ENCODE results near the gene NPAS3.

The NPAS3 gene

GRCh38 chr14:33800735-33801163 lies 862.1 kb downstream of the NPAS3 start:
- no peak overlapping the region for H3K4me3 ChIP-seq (ENCODE audit: low read depth, low read length)
- TF ChIP-seq CTCF (IDR thresholded peaks at IDR 0.05; ENCODE audit: low read depth, low read length) = no peak

GRCh38 chr14:33802737-33803136 lies 864.1 kb downstream of the NPAS3 start:
- no peak overlapping the region for H3K4me3 ChIP-seq (ENCODE audit: low read depth, low read length)
- no peak for TF ChIP-seq CTCF (IDR thresholded peaks at IDR 0.05; ENCODE audit: low read depth, low read length)

DNA sequence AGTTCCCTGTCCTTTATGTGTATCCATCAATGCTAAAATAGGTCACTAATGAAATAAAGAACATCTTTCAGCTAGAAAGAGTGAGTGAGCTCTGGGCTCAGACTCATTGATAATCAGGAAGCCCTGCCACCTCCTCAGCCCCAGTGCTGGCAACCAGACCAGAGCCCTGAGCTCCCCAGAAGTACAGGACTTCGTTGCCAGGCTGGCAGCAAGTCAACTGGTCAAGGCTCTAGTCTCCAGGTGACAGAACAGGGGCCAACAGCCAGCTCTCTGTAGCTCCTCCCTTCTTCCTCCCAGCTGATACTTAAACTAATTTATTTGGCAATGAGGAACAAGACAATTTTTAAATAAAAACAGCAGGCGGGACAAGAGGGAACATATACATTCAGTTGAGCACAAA lies 866.9 kb downstream of the NPAS3 start:
- no peak for TF ChIP-seq CTCF (IDR thresholded peaks at IDR 0.05; ENCODE audit: low read depth, low read length)
- H3K4me3 ChIP-seq (ENCODE audit: low read depth, low read length) = no peak overlapping the region

- no peak for TF ChIP-seq CTCF (IDR thresholded peaks at IDR 0.05; ENCODE audit: low read depth, low read length)
Observed at GRCh38 chr14:33806905-33807304, 868.2 kb downstream of the NPAS3 start.

DNA sequence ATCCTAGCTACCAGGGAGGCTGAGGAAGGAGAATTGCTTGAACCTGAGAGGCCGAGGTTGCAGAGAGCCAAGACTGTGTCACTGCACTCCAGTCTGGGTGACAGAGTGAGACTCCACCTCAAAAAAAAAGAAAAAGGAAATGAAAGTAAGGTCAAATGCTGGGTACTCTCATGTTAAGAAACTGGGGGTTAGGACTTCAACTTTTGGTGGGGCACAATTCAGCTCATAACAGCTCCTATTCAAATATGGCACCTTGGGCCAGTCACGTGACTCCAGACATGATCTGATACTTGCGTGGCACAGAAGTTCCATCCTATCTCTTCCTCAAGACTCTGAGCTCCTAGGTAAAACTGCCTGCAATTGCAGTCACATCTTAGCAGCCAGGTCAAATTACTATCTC lies 869.5 kb downstream of the NPAS3 start:
- H3K4me3 ChIP-seq (ENCODE audit: low read depth, low read length) = no peak overlapping the region
- TF ChIP-seq CTCF (IDR thresholded peaks at IDR 0.05; ENCODE audit: low read depth, low read length) = no peak

More at GRCh38 chr14:33806905-33807304, 868.2 kb downstream of the NPAS3 start:
- no peak overlapping the region for H3K4me3 ChIP-seq (ENCODE audit: low read depth, low read length)

- no peak for TF ChIP-seq CTCF (IDR thresholded peaks at IDR 0.05; ENCODE audit: low read depth, low read length)
- H3K4me3 ChIP-seq (ENCODE audit: low read depth, low read length) = no peak overlapping the region
Observed at GRCh38 chr14:33809396-33809981, 870.8 kb downstream of the NPAS3 start.

GRCh38 chr14:33810308-33810707 lies 871.6 kb downstream of the NPAS3 start:
- no peak overlapping the region for H3K4me3 ChIP-seq (ENCODE audit: low read depth, low read length)

More at GRCh38 chr14:33810308-33810707, 871.6 kb downstream of the NPAS3 start:
- TF ChIP-seq CTCF (IDR thresholded peaks at IDR 0.05; ENCODE audit: low read depth, low read length) = no peak

All from WI38 (cell line).